Endodermal cell (in vitro differentiated cells): Measurements from ENCODE around the gene FLG. TPM values are rescaled to one million over a fixed set of nuclear protein-coding genes. Genes with fewer than 3 reads are reported as not detected.

Experiments
- DNase-seq: peaks from one replicate; pipeline ENCODE4 v3.0.0-alpha.2; 2017
- H3K27ac ChIP-seq: 2 replicates; pipeline ENCODE4 v1.5.1; 2013; ENCODE audit warnings: mild to moderate bottlenecking, low read depth, low read length, moderate library complexity
- H3K27me3 ChIP-seq: 2 replicates; pipeline ENCODE4 v1.6.1; 2013; ENCODE audit warnings: mild to moderate bottlenecking, low read length, moderate library complexity; ENCODE audit not compliant: insufficient read depth, control insufficient read depth, poor library complexity, severe bottlenecking
- H3K36me3 ChIP-seq: 2 replicates; pipeline ENCODE4 v1.7.0; 2013; ENCODE audit warnings: mild to moderate bottlenecking, low read length, moderate library complexity; ENCODE audit not compliant: control insufficient read depth, insufficient read depth
- H3K4me1 ChIP-seq: one replicate; pipeline ENCODE4 v1.7.0; 2013; ENCODE audit warnings: low read length; ENCODE audit not compliant: control insufficient read depth, insufficient read depth
- H3K4me3 ChIP-seq: 2 replicates; pipeline ENCODE4 v1.5.1; 2013; ENCODE audit warnings: mild to moderate bottlenecking, low read length, moderate library complexity
- H3K9ac ChIP-seq: 2 replicates; pipeline ENCODE4 v1.6.1; 2013; ENCODE audit warnings: mild to moderate bottlenecking, low read length, moderate library complexity; ENCODE audit not compliant: poor library complexity, severe bottlenecking; ENCODE audit errors: extremely low read depth
- H3K9me3 ChIP-seq: 2 replicates; pipeline ENCODE4 v1.6.1; 2013; ENCODE audit warnings: mild to moderate bottlenecking, low read length, moderate library complexity; ENCODE audit not compliant: control insufficient read depth
- H3K27ac Mint-ChIP-seq: 2 replicates; pipeline ENCODE4 v1.8.0; 2020; ENCODE audit warnings: mixed read lengths
- H3K27me3 Mint-ChIP-seq: 2 replicates; pipeline ENCODE4 v1.8.0; 2021; ENCODE audit warnings: mild to moderate bottlenecking, mixed read lengths; ENCODE audit not compliant: insufficient read depth
- H3K36me3 Mint-ChIP-seq: 2 replicates; pipeline ENCODE4 v1.8.0; 2020; ENCODE audit warnings: low read depth, mixed read lengths
- H3K4me1 Mint-ChIP-seq: 2 replicates; pipeline ENCODE4 v1.8.0; 2020; ENCODE audit warnings: mixed read lengths
- H3K4me3 Mint-ChIP-seq: 2 replicates; pipeline ENCODE4 v1.8.0; 2020; ENCODE audit warnings: mild to moderate bottlenecking, moderate library complexity, mixed read lengths
- H3K9me3 Mint-ChIP-seq: 2 replicates; pipeline ENCODE4 v1.8.0; 2020; ENCODE audit warnings: mild to moderate bottlenecking, mixed read lengths
- CTCF ChIP-seq: fragments of 200-600 bp; sonication (generic); conservative IDR thresholded peaks from 2 replicates; pipeline ENCODE4 v1.5.0; 2021; ENCODE audit warnings: antibody characterized with exemption, mild to moderate bottlenecking
- WGBS, 2 experiments: methylation state at CpG; one replicate each; pipeline versions ENCODE4 v1.1.5 to v1.1.7; 2013; ENCODE audit warnings: missing lambda C conversion rate in 2 of 2, mixed read lengths in 1 of 2; ENCODE audit not compliant: insufficient coverage in 1 of 2, insufficient read length in 1 of 2; 5-methylcytosine and 5-hydroxymethylcytosine counted together
- long read RNA-seq, 4 experiments: library from polyadenylated mRNA in 2 of 4; library from RNA in 1 of 4; library from capped mRNA in 1 of 4; stranded (forward) in 3 of 4; unstranded in 1 of 4; transcript quantifications; one replicate each; pipeline ENCODE4 v2.0.0, GENCODE V29; 2020 to 2021; ENCODE audit warnings: inconsistent platforms in 1 of 4
- polyA plus RNA-seq, 2 experiments: library from polyadenylated mRNA; stranded (reverse); fragments of 50-300 nt; gene quantifications; one replicate each; pipeline ENCODE4 v1.2.3, GENCODE V29; 2013
- total RNA-seq, 2 donors: library from RNA; stranded (reverse); fragmentation: NEBNext Ultra II Directional in 1 of 2; extraction: Animal tissue kit (Norgen Biotek cat#: 25700) in 1 of 2; gene quantifications; 2 replicates in 1 of 2; 3 replicates in 1 of 2; pipeline ENCODE4 v1.2.1, GENCODE V29; 2021

Gene FLG
- not detected for total RNA-seq
- not detected for polyA plus RNA-seq (2013, experiment 1 of 2)
- polyA plus RNA-seq (2013, experiment 2 of 2) = not detected
- long read RNA-seq, experiment 1 = 0 reads
- long read RNA-seq, experiment 2 = 0 reads
- long read RNA-seq, experiment 3 = 0 reads
- long read RNA-seq, experiment 4 = 0 reads

DNA sequence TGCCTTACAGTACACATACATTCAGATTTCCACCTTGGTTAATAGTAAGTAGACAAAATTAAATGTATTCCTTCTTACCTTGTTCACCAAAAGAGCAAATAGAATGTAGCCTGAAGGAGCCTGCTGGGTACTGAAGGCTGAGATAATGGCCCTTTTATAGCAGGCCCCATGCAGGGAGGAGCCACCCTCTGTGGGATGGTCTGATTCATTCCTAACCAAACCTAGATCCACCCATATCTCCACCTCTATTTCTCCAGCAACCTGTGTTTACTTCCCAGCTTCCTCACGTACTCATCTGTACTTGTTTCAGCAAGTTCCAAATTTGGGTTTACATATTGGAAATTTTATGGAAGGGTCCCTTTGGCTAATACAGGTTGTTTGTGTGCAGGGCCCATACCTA is at the start of gene FLG:
Gene FLG, minus strand, starts transcription at position 129 of the 400 bp plus-strand sequence. CDS start 9,783 bp downstream, outside the sequence.
- Histone ChIP-seq H3K9ac (no peak within 1 kb of the TSS), H3K36me3 (no peaks in the 10 kb centered on the region), H3K4me1 (no peaks in the 10 kb centered on the region), H3K27me3 (no peaks in the 10 kb centered on the region), H3K4me3 (no peak within 1 kb of the TSS), H3K27ac (no peak within 1 kb of the TSS), H3K9me3 (peaks cover 80% of the 10 kb centered on the region)
- no peak for DNase-seq
- WGBS, 2 experiments = 50% methylated on average over 1 of the region's 1 CpG; no CpG with 5 or more reads in 1 of the 2 experiments
- Mint-ChIP-seq H3K27ac (no peak within 1 kb of the TSS), H3K36me3 (no peaks in the 10 kb centered on the region), H3K27me3 (no peaks in the 10 kb centered on the region), H3K4me1 (no peaks in the 10 kb centered on the region), H3K4me3 (no peak within 1 kb of the TSS), H3K9me3 (peaks cover 42% of the 10 kb centered on the region)
- TF ChIP-seq CTCF = no peak

GRCh38 chr1:152374451-152374850 is 49.4 kb upstream of the FLG start:
- no peak overlapping the region for H3K4me3 ChIP-seq
- no peak overlapping the region for H3K4me3 Mint-ChIP-seq
- no peaks in the 10 kb centered on the region for H3K36me3 ChIP-seq
- peaks cover 91% of the 10 kb centered on the region for H3K9me3 Mint-ChIP-seq
- no peaks in the 10 kb centered on the region for H3K36me3 Mint-ChIP-seq
- no peak overlapping the region for H3K9ac ChIP-seq
- DNase-seq = no peak
- H3K4me1 Mint-ChIP-seq = no peaks in the 10 kb centered on the region
- WGBS, 2 experiments = 84 to 95% methylated on average over 3 of the region's 3 CpGs
- no peak overlapping the region for H3K27ac ChIP-seq
- peaks cover 76% of the 10 kb centered on the region for H3K9me3 ChIP-seq
- no peak for TF ChIP-seq CTCF
- no peaks in the 10 kb centered on the region for H3K4me1 ChIP-seq
- H3K27ac Mint-ChIP-seq = no peak overlapping the region
- H3K27me3 ChIP-seq = no peaks in the 10 kb centered on the region
- H3K27me3 Mint-ChIP-seq = no peaks in the 10 kb centered on the region

GRCh38 chr1:152372672-152373071 is 47.6 kb upstream of the FLG start:
- no peak overlapping the region for H3K9ac ChIP-seq
- no peak overlapping the region for H3K4me3 ChIP-seq
- no peak overlapping the region for H3K27ac ChIP-seq
- peaks cover 76% of the 10 kb centered on the region for H3K9me3 ChIP-seq
- H3K4me1 Mint-ChIP-seq = no peaks in the 10 kb centered on the region
- no peak overlapping the region for H3K27ac Mint-ChIP-seq
- H3K4me1 ChIP-seq = no peaks in the 10 kb centered on the region
- TF ChIP-seq CTCF = no peak
- H3K36me3 ChIP-seq = no peaks in the 10 kb centered on the region
- no peak for DNase-seq
- H3K27me3 ChIP-seq = no peaks in the 10 kb centered on the region
- no peaks in the 10 kb centered on the region for H3K27me3 Mint-ChIP-seq
- H3K9me3 Mint-ChIP-seq = peaks cover 90% of the 10 kb centered on the region
- WGBS, 2 experiments = 71% methylated on average over 1 of the region's 1 CpG; no CpG with 5 or more reads in 1 of the 2 experiments
- H3K36me3 Mint-ChIP-seq = no peaks in the 10 kb centered on the region
- no peak overlapping the region for H3K4me3 Mint-ChIP-seq
